Caco-2 (cell line): Measurements from ENCODE around the gene RAD51B. TPM values are rescaled to one million over a fixed set of nuclear protein-coding genes. Genes with fewer than 3 reads are reported as not detected.

Experiments used
- BruUV-seq: library from RNA; stranded (reverse); fragments of 400-500 nt; replicated peaks from 2 replicates; lab custom pipeline; 2021; lab: Mats Ljungman, UMichigan
- CTCF ChIA-PET: fragments of 300-600 bp; sonication (Branson Sonifier 250); formaldehyde crosslinking; loops from one replicate; lab custom pipeline; 2022; ENCODE audit warnings: antibody characterized with exemption; lab: Charles Lee
- POLR2A ChIA-PET: fragments of 300-600 bp; sonication (Branson Sonifier 250); formaldehyde crosslinking; loops from one replicate; lab custom pipeline; 2022; ENCODE audit warnings: antibody characterized with exemption; lab: Charles Lee
- DNase-seq, 2 experiments: peaks; one replicate each; pipeline versions ENCODE4 v3.0.0 to v3.0.0-alpha.2; 2020 to 2022
- H3K27me3 ChIP-seq: replicated peaks from 2 replicates; pipeline ENCODE4 v1.6.0; 2011; ENCODE audit warnings: low read length; ENCODE audit not compliant: control insufficient read depth, insufficient read depth
- H3K36me3 ChIP-seq: 2 replicates; pipeline ENCODE4 v1.5.1; 2011; ENCODE audit warnings: low read length; ENCODE audit not compliant: control insufficient read depth, insufficient read depth
- H3K4me1 ChIP-seq: fragments of 250-450 bp; sonication (Bioruptor Pico); 2 replicates; pipeline ENCODE4 v1.5.1; 2020; ENCODE audit warnings: mild to moderate bottlenecking
- H3K4me3 ChIP-seq: 2 replicates; pipeline ENCODE4 v1.5.1; 2011; ENCODE audit warnings: low read depth, mild to moderate bottlenecking, control low read depth, low read length
- H3K9me3 ChIP-seq: fragments of 250-450 bp; sonication (Bioruptor Pico); 2 replicates; pipeline ENCODE4 v1.5.1; 2020; ENCODE audit warnings: mild to moderate bottlenecking, moderate library complexity
- H3K27ac Mint-ChIP-seq: one replicate; pipeline ENCODE4 v1.8.0; 2022; ENCODE audit warnings: mixed read lengths; ENCODE audit not compliant: unreplicated experiment
- H3K27me3 Mint-ChIP-seq: one replicate; pipeline ENCODE4 v1.8.0; 2022; ENCODE audit warnings: mixed read lengths; ENCODE audit not compliant: insufficient read depth, unreplicated experiment
- H3K36me3 Mint-ChIP-seq: one replicate; pipeline ENCODE4 v1.8.0; 2022; ENCODE audit warnings: mild to moderate bottlenecking, mixed read lengths; ENCODE audit not compliant: insufficient read depth, unreplicated experiment
- H3K4me1 Mint-ChIP-seq: one replicate; pipeline ENCODE4 v1.8.0; 2022; ENCODE audit warnings: low read depth, mixed read lengths; ENCODE audit not compliant: unreplicated experiment
- H3K4me3 Mint-ChIP-seq: one replicate; pipeline ENCODE4 v1.8.0; 2022; ENCODE audit warnings: mild to moderate bottlenecking, moderate library complexity, mixed read lengths; ENCODE audit not compliant: unreplicated experiment
- H3K9me3 Mint-ChIP-seq: one replicate; pipeline ENCODE4 v1.8.0; 2022; ENCODE audit warnings: mixed read lengths; ENCODE audit not compliant: unreplicated experiment
- CTCF ChIP-seq, 2 experiments: fragments of 200-600 bp in 1 of 2; IDR thresholded peaks; 1 replicate in 1 of 2; 2 replicates in 1 of 2; pipeline versions ENCODE4 v1.5.1 to v1.8.0; 2011 to 2022; ENCODE audit warnings: antibody characterized with exemption in 1 of 2, control low read depth in 1 of 2, inconsistent platforms in 1 of 2, low read depth in 1 of 2, low read length in 1 of 2, mild to moderate bottlenecking in 1 of 2, moderate library complexity in 1 of 2; ENCODE audit not compliant: insufficient read depth in 1 of 2, severe bottlenecking in 1 of 2, unreplicated experiment in 1 of 2
- intact Hi-C: fragments of 100-400 bp; cut with micrococcal nuclease; formaldehyde crosslinking; loops from one replicate; pipeline ENCODE4 v1.10.0; 2022; ENCODE audit not compliant: unreplicated experiment
- total RNA-seq: library from RNA; stranded (reverse); gene quantifications from 2 replicates; pipeline ENCODE4 v1.2.3, GENCODE V29; 2022

The RAD51B gene
- total RNA-seq, 1 experiment from 2014 or later, result 16.7 TPM

DNA sequence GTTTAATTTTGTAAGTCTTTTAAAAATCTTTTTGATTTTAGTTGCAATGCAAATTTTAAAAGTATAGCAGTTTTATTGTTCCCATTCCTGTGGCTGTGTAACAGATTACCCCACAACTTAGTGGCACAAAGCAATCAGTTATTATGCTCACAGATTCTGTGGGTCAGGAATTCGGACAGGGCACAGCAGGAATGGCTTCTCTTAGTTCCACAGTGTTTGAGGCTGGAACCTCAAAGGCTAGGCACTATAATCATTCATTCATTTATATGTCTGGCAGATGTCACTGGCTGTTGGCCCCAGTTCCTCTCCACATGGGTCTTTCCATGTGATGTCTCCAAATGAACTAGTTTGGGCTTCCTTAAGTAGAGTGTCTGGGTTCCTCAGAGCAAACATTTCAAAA, 193.3 kb downstream of the RAD51B start:
- POLR2A ChIA-PET, result no interaction called here
- DNase-seq, result no peak
- Mint-ChIP-seq H3K36me3 (no peaks in the 10 kb centered on the region), H3K4me1 (peaks cover 17% of the 10 kb centered on the region), H3K27ac (no peak overlapping the region), H3K4me3 (no peak overlapping the region), H3K9me3 (peaks cover 11% of the 10 kb centered on the region), H3K27me3 (no peaks in the 10 kb centered on the region)
- H3K4me1 ChIP-seq, result no peaks in the 10 kb centered on the region
- no peak overlapping the region for H3K4me3 ChIP-seq
- TF ChIP-seq CTCF (IDR thresholded peaks at IDR 0.05; ENCODE audit: insufficient read depth in 1 of 2, low read depth in 1 of 2, low read length in 1 of 2, severe bottlenecking in 1 of 2, unreplicated experiment in 1 of 2), result no peak
- 0 out of 2 replicates have a peak, but pooled peaks cover 5% of the 10 kb centered on the region for H3K9me3 ChIP-seq
- BruUV-seq, result no TSS peak
- H3K36me3 ChIP-seq, result no peaks in the 10 kb centered on the region
- CTCF ChIA-PET, result no interaction called here
- intact Hi-C loops, result no loop called here
- no peaks in the 10 kb centered on the region for H3K27me3 ChIP-seq

DNA sequence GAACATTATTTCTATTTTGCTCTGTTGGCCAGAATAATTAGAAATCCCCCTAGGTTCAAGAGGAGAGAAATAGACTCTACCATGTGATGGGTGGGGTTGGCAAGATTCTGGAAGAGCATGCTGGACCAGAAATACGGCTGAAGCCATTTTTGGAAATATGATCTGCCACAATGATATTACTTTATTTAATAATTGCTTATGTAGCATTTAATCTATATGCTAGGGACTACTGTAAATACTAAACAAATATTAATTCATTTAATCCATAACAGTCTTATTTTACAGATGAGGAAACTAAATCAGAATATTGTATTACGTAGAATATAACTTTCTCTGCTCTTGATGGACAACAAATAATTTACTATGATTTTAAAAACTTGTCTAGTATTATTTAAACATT, 193.7 kb downstream of the RAD51B start:
- H3K9me3 ChIP-seq, result 0 out of 2 replicates have a peak, but pooled peaks cover 5% of the 10 kb centered on the region
- Mint-ChIP-seq H3K27me3 (no peaks in the 10 kb centered on the region), H3K4me3 (no peak overlapping the region), H3K4me1 (peaks cover 17% of the 10 kb centered on the region), H3K36me3 (no peaks in the 10 kb centered on the region), H3K27ac (no peak overlapping the region), H3K9me3 (peaks cover 11% of the 10 kb centered on the region)
- intact Hi-C loops, result no loop called here
- POLR2A ChIA-PET, result no interaction called here
- CTCF ChIA-PET, result no interaction called here
- no peak for DNase-seq
- no peaks in the 10 kb centered on the region; the same call in 1 of the 2 replicates for H3K4me1 ChIP-seq
- no TSS peak for BruUV-seq
- no peaks in the 10 kb centered on the region for H3K36me3 ChIP-seq
- TF ChIP-seq CTCF (IDR thresholded peaks at IDR 0.05; ENCODE audit: insufficient read depth in 1 of 2, low read depth in 1 of 2, low read length in 1 of 2, severe bottlenecking in 1 of 2, unreplicated experiment in 1 of 2), result no peak
- H3K4me3 ChIP-seq, result no peak overlapping the region
- no peaks in the 10 kb centered on the region for H3K27me3 ChIP-seq

GRCh38 chr14:68014771-68015170, 195.2 kb downstream of the RAD51B start:
- Histone ChIP-seq H3K4me1 (peaks cover 3% of the 10 kb centered on the region), H3K27me3 (no peaks in the 10 kb centered on the region), H3K36me3 (no peaks in the 10 kb centered on the region), H3K4me3 (no peak overlapping the region), H3K9me3 (0 out of 2 replicates have a peak, but pooled peaks cover 5% of the 10 kb centered on the region)
- Mint-ChIP-seq H3K9me3 (peaks cover 11% of the 10 kb centered on the region), H3K27me3 (no peaks in the 10 kb centered on the region), H3K4me1 (peaks cover 3% of the 10 kb centered on the region), H3K36me3 (no peaks in the 10 kb centered on the region), H3K4me3 (no peak overlapping the region), H3K27ac (no peak overlapping the region)
- no peak for DNase-seq
- intact Hi-C loops, result no loop called here
- no peak for TF ChIP-seq CTCF (IDR thresholded peaks at IDR 0.05; ENCODE audit: insufficient read depth in 1 of 2, low read depth in 1 of 2, low read length in 1 of 2, severe bottlenecking in 1 of 2, unreplicated experiment in 1 of 2)
- BruUV-seq, result no TSS peak
- POLR2A ChIA-PET, result no interaction called here
- CTCF ChIA-PET, result no interaction called here
